Duodenal mucosa (tissue), 2 donors: ENCODE data around the gene COQ9.

Source experiments
- H3K27ac ChIP-seq: one replicate; pipeline ENCODE4 v1.7.0; 2013; ENCODE audit warnings: low read depth, low read length
- H3K27me3 ChIP-seq, 2 donors: one replicate each; pipeline ENCODE4 v1.7.0; 2013; ENCODE audit warnings: low read length in 2 of 2, control low read depth in 1 of 2; ENCODE audit not compliant: insufficient read depth in 2 of 2, control insufficient read depth in 1 of 2
- H3K36me3 ChIP-seq, 2 donors: one replicate each; pipeline ENCODE4 v1.7.0; 2013; ENCODE audit warnings: low read length in 2 of 2, control low read depth in 1 of 2; ENCODE audit not compliant: insufficient read depth in 2 of 2, control insufficient read depth in 1 of 2
- H3K4me1 ChIP-seq, 2 donors: one replicate each; pipeline ENCODE4 v1.7.0; 2013; ENCODE audit warnings: low read length in 2 of 2, control low read depth in 1 of 2; ENCODE audit not compliant: insufficient read depth in 2 of 2, control insufficient read depth in 1 of 2
- H3K4me3 ChIP-seq, 2 donors: one replicate each; pipeline ENCODE4 v1.7.0; 2013; ENCODE audit warnings: low read length in 2 of 2, low read depth in 1 of 2
- H3K9ac ChIP-seq, 2 donors: one replicate each; pipeline ENCODE4 v1.7.0; 2013; ENCODE audit warnings: low read length in 2 of 2, low read depth in 1 of 2
- H3K9me3 ChIP-seq, 2 donors: one replicate each; pipeline ENCODE4 v1.7.0; 2013; ENCODE audit warnings: low read length in 2 of 2, control low read depth in 1 of 2; ENCODE audit not compliant: control insufficient read depth in 1 of 2

The COQ9 gene

DNA sequence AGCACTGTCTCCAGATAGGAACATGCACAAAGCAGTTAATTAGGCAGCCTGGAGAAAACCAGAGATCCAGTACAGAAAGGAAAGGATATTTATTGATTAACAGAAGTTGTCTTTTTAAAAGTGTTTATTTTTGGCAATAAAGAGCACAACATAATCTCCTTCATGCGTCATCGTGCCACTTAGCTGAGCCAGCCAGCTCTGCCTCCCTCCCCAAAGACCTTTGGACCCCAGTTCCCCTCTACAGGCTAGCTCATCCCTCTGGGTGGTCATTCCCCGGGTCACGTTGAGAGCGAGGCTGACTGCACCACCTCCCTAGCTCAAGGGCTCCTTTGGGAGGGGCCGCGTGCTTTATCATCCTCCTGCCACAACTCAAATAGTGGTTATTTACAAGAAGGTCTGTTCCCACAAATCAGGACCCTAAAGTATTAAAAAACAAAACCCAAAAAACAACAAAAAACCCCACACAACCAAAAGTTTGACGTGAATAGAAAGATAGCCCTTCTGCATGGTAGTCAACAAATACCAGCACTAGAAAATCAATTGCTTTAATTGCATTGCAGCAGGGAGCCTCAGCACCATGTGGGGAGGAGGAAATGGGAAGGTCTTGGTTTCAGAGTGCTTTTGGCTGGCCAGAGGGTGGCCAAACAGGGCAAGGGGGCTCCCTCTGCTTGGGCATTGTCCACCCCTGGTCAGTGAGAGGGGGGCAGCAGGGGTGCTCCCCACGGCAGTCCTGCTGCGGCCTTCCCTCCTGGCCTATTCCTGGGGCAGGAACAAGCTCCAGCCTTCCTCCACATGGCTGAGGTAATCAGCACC is 24.8 kb downstream of the COQ9 start:
- no peaks in the 10 kb centered on the region for H3K9me3 ChIP-seq
- no peak overlapping the region for H3K9ac ChIP-seq
- H3K36me3 ChIP-seq = peaks cover 47 to 84% of the 10 kb centered on the region in 2 donors
- no peaks in the 10 kb centered on the region for H3K27me3 ChIP-seq
- H3K27ac ChIP-seq = no peak overlapping the region
- peaks cover 34 to 37% of the 10 kb centered on the region in 2 donors for H3K4me1 ChIP-seq
- H3K4me3 ChIP-seq = no peak overlapping the region

- Histone ChIP-seq H3K4me3 (no peak overlapping the region), H3K36me3 (peaks cover 47 to 81% of the 10 kb centered on the region in 2 donors), H3K9ac (no peak overlapping the region), H3K27ac (no peak overlapping the region), H3K27me3 (no peaks in the 10 kb centered on the region), H3K4me1 (peaks cover 34 to 40% of the 10 kb centered on the region in 2 donors), H3K9me3 (no peaks in the 10 kb centered on the region)
Measured at GRCh38 chr16:57472665-57473060, 25.4 kb downstream of the COQ9 start.

GRCh38 chr16:57473176-57473840 is 26.0 kb downstream of the COQ9 start:
- peaks cover 47 to 79% of the 10 kb centered on the region in 2 donors for H3K36me3 ChIP-seq

GRCh38 chr16:57473906-57474305 is 26.6 kb downstream of the COQ9 start:
- Histone ChIP-seq H3K4me1 (peaks cover 45 to 51% of the 10 kb centered on the region in 2 donors), H3K27me3 (no peaks in the 10 kb centered on the region), H3K27ac (no peak overlapping the region), H3K36me3 (peaks cover 47 to 74% of the 10 kb centered on the region in 2 donors), H3K9ac (no peak overlapping the region), H3K4me3 (no peak overlapping the region), H3K9me3 (no peaks in the 10 kb centered on the region)

More at GRCh38 chr16:57473176-57473840, 26.0 kb downstream of the COQ9 start:
- Histone ChIP-seq H3K27me3 (no peaks in the 10 kb centered on the region), H3K9ac (no peak overlapping the region), H3K4me1 (peaks cover 40 to 45% of the 10 kb centered on the region in 2 donors), H3K9me3 (no peaks in the 10 kb centered on the region), H3K27ac (no peak overlapping the region), H3K4me3 (no peak overlapping the region)

- H3K36me3 ChIP-seq = peaks cover 36 to 63% of the 10 kb centered on the region in 2 donors
Measured at GRCh38 chr16:57474671-57475661, 27.7 kb downstream of the COQ9 start.

DNA sequence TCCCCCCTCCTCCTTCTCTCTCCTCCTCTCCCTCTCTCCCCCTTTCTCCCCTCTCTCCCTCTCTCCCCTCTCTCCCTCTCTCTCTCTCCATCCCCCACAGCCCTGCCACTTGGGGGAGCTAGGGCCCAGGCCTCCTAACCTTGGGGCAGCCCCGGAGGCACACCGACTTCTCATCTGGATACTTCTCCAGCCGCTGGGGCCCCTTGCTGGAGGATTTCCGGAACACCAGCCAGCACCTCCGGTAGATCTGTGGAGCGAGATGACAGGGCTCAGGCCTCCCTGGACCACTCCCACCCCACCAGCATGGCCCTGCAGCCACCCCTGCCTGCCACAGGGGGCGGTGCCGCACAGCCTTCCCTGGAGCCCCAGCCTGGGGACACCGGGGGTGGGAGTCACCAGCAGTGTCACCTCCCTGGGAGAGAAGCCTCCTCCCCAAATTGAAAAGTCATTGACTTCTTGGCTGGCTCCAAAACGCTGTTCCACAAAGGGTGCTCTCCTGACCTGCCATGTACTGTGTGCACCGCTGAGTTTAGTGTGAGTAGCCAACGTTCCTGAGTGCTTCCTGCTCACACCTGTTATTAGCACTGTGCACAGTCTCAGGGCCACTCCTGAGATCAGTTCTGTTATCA is 28.5 kb downstream of the COQ9 start:
- peaks cover 29 to 55% of the 10 kb centered on the region in 2 donors for H3K36me3 ChIP-seq
- no peak overlapping the region for H3K9ac ChIP-seq
- no peak overlapping the region for H3K27ac ChIP-seq
- peak overlapping the region; percentile 7 to 26 for H3K4me3 ChIP-seq
- H3K4me1 ChIP-seq = peaks cover 48 to 58% of the 10 kb centered on the region in 2 donors
- H3K27me3 ChIP-seq = no peaks in the 10 kb centered on the region
- no peaks in the 10 kb centered on the region for H3K9me3 ChIP-seq

More at GRCh38 chr16:57474671-57475661, 27.7 kb downstream of the COQ9 start:
- H3K4me3 ChIP-seq = no peak overlapping the region
- H3K4me1 ChIP-seq = peaks cover 49 to 58% of the 10 kb centered on the region in 2 donors
- H3K9me3 ChIP-seq = no peaks in the 10 kb centered on the region
- no peak overlapping the region for H3K27ac ChIP-seq
- H3K9ac ChIP-seq = no peak overlapping the region
- no peaks in the 10 kb centered on the region for H3K27me3 ChIP-seq

DNA sequence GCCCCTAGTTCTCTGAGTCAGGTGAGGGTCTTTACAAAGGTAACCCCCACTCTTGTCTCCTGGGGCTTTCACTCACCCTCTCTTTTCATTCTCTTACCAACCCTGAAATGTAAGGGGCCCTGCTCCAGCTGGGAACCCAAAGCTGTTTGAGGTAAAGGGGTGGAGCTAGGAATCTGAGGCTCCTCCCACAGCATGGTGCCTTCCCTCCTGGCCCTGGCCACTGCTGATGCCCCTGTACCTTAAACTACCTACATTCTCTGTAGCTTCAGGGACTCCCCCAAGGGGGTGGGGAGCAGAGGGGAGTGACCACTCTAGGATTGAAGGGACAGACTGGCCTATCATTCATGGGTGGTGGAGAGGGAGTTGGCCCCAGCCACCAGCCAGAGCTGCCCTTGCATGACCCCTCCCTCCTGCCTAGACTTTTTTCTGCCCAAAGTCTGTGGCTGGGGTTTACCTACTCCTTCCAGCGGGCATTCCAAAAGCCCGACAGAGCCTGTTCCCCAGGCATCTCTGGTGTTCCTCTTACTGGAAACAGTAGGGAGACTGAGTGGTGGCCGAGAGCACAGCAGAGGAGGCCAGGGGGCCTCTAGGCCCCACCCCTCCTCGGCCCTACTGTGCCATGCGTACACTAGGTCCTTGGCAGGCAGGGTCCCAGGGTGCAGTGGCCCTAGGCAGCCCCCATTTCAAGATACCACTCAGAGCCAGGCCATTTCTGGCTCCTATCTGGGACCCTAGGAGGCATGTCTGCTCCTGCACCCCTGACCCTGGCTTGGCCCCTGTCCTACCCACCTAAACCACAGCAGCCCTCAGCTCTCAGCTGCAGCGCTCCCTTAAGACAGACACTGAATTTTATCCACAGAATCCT is 29.5 kb downstream of the COQ9 start:
- H3K9me3 ChIP-seq = no peaks in the 10 kb centered on the region
- no peak overlapping the region for H3K27ac ChIP-seq
- H3K4me3 ChIP-seq = no peak overlapping the region
- H3K36me3 ChIP-seq = peaks cover 23 to 46% of the 10 kb centered on the region in 2 donors
- H3K9ac ChIP-seq = no peak overlapping the region
- H3K27me3 ChIP-seq = no peaks in the 10 kb centered on the region
- H3K4me1 ChIP-seq = peaks cover 41 to 55% of the 10 kb centered on the region in 2 donors

DNA sequence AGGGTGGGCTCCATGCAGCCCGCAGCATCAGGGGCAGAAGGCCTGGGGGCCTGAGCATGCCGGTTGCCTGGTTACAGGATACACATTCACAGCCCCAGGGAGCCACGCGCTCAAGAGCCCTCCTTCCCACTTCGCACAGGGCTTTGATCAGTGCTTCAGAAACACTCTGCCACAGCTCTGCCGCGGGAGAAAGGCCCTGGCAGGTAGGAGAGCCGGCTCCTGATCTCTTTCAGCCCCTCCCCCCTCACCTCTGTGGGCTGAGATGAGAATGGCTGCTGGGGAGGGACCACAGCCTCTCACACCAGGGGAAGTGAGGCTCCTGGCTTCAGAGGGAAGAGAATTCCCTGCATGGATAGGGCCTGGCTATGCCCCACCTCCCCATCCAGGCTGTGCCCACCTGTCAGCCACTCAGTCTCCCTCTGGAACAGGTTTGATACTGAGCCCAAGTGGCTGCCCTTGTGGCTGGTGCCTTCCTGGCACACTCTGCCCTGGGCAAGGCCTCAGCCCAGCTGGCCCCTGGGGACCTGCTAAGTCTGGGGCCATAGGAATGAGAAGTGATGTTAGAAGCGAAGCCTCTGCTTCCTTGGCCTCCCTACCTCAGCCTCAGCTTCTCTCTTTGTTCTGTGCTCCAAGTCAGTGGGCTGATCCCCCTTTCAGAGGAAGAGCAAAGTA is 30.4 kb downstream of the COQ9 start:
- Histone ChIP-seq H3K27me3 (no peaks in the 10 kb centered on the region), H3K36me3 (peaks cover 23 to 37% of the 10 kb centered on the region in 2 donors), H3K4me1 (peaks cover 34 to 46% of the 10 kb centered on the region in 2 donors), H3K4me3 (no peak overlapping the region), H3K9ac (no peak overlapping the region), H3K9me3 (no peaks in the 10 kb centered on the region), H3K27ac (no peak overlapping the region)
